Activated CD4-positive, alpha-beta T cell treated with anti-CD3 and anti-CD28 coated beads, Interleukin-2, amount 10 ng/mL, durations not matched to agents 7 days and 5 days (primary cell): ENCODE data around the gene ERICH6B. TPM values are rescaled to one million over a fixed set of nuclear protein-coding genes. Genes with fewer than 3 reads are reported as not detected.
A peak's percentile ranks its signal among the peaks of the same experiment; 100 is the strongest.
"Not testable (repeated sequence)": the region's sequence is repeated elsewhere in the genome, so short reads cannot be mapped to it uniquely, and the experiment has no call there.

Source experiments
- CTCF ChIA-PET: fragments of 350-600 bp; sonication (Branson Sonifier 250); formaldehyde crosslinking; loops from one replicate; lab custom pipeline; 2021; ENCODE audit warnings: antibody characterized with exemption; lab: Charles Lee
- POLR2A ChIA-PET: fragments of 350-600 bp; sonication (Branson Sonifier 250); formaldehyde crosslinking; loops from one replicate; lab custom pipeline; 2021; ENCODE audit warnings: antibody characterized with exemption; lab: Charles Lee
- DNase-seq: peaks from one replicate; pipeline ENCODE4 v3.0.0-alpha.2; 2020
- H3K27ac Mint-ChIP-seq: one replicate; pipeline ENCODE4 v1.8.0; 2021; ENCODE audit warnings: mild to moderate bottlenecking, moderate library complexity, mixed read lengths
- H3K27me3 Mint-ChIP-seq: one replicate; pipeline ENCODE4 v1.8.0; 2021; ENCODE audit warnings: mixed read lengths
- H3K36me3 Mint-ChIP-seq: one replicate; pipeline ENCODE4 v1.8.0; 2021; ENCODE audit warnings: low read depth, mixed read lengths
- H3K4me1 Mint-ChIP-seq: one replicate; pipeline ENCODE4 v1.8.0; 2021; ENCODE audit warnings: mixed read lengths
- H3K4me3 Mint-ChIP-seq: one replicate; pipeline ENCODE4 v1.8.0; 2021; ENCODE audit warnings: mild to moderate bottlenecking, moderate library complexity, mixed read lengths
- H3K9me3 Mint-ChIP-seq: one replicate; pipeline ENCODE4 v1.8.0; 2021; ENCODE audit warnings: mixed read lengths
- total RNA-seq, 2 experiments: library from RNA; stranded (reverse); gene quantifications; one replicate each; pipeline ENCODE4 v1.2.3, GENCODE V29; 2021

Gene ERICH6B
- total RNA-seq: not detected

- Mint-ChIP-seq H3K9me3 (peaks cover 3% of the 10 kb centered on the region), H3K4me3 (no peak within 1 kb of the TSS), H3K27me3 (peaks cover 71% of the 10 kb centered on the region), H3K4me1 (peaks cover 4% of the 10 kb centered on the region), H3K36me3 (no peaks in the 10 kb centered on the region), H3K27ac (no peak within 1 kb of the TSS)
- ChIA-PET POLR2A (no interaction called here), CTCF (no interaction called here)
- peak; percentile 22 for DNase-seq
Observed at GRCh38 chr13:45615501-45616101, at the start of gene ERICH6B. ERICH6B (minus strand) TSS chr13:45615739; CDS start chr13:45597005, 18,734 bp downstream.

GRCh38 chr13:45662903-45663302 lies 47.4 kb upstream of the ERICH6B start:
- H3K4me3 Mint-ChIP-seq, H3K4me1 Mint-ChIP-seq, POLR2A ChIA-PET: not testable (repeated sequence)

GRCh38 chr13:45662162-45662561 lies 46.6 kb upstream of the ERICH6B start:
- DNase-seq: no peak
- ChIA-PET POLR2A (no interaction called here), CTCF (interaction anchor here (1.6 kb wide), 1 partner anchor 33 kb away, joined by 3 read pairs; no protein-coding TSS in a partner anchor)
- H3K27me3 Mint-ChIP-seq: peaks cover under 1% of the 10 kb centered on the region
- H3K27ac Mint-ChIP-seq: no peak overlapping the region
- H3K9me3 Mint-ChIP-seq: peaks cover 7% of the 10 kb centered on the region
- no peak overlapping the region for H3K4me3 Mint-ChIP-seq
- H3K36me3 Mint-ChIP-seq: no peaks in the 10 kb centered on the region
- no peaks in the 10 kb centered on the region for H3K4me1 Mint-ChIP-seq

More at GRCh38 chr13:45662903-45663302, 47.4 kb upstream of the ERICH6B start:
- CTCF ChIA-PET: interaction anchor here (1.6 kb wide), 1 partner anchor 33 kb away, joined by 3 read pairs; no protein-coding TSS in a partner anchor
- DNase-seq, H3K36me3 Mint-ChIP-seq, H3K27ac Mint-ChIP-seq, H3K9me3 Mint-ChIP-seq, H3K27me3 Mint-ChIP-seq: not testable (repeated sequence)

GRCh38 chr13:45660458-45660857 lies 44.9 kb upstream of the ERICH6B start:
- H3K4me3 Mint-ChIP-seq, DNase-seq, H3K27me3 Mint-ChIP-seq, H3K4me1 Mint-ChIP-seq, CTCF ChIA-PET, H3K36me3 Mint-ChIP-seq, H3K27ac Mint-ChIP-seq, POLR2A ChIA-PET: not testable (repeated sequence)
- H3K9me3 Mint-ChIP-seq: peaks cover 11% of the 10 kb centered on the region

GRCh38 chr13:45659536-45659935 lies 44.0 kb upstream of the ERICH6B start:
- H3K36me3 Mint-ChIP-seq: no peaks in the 10 kb centered on the region
- CTCF ChIA-PET: no interaction called here
- H3K4me3 Mint-ChIP-seq: no peak overlapping the region

GRCh38 chr13:45658586-45659235 lies 43.2 kb upstream of the ERICH6B start:
- H3K27ac Mint-ChIP-seq: no peak overlapping the region
- CTCF ChIA-PET: no interaction called here
- POLR2A ChIA-PET: no interaction called here

More at GRCh38 chr13:45659536-45659935, 44.0 kb upstream of the ERICH6B start:
- H3K27ac Mint-ChIP-seq: no peak overlapping the region
- H3K9me3 Mint-ChIP-seq: peaks cover 11% of the 10 kb centered on the region
- no peaks in the 10 kb centered on the region for H3K4me1 Mint-ChIP-seq
- POLR2A ChIA-PET: no interaction called here
- DNase-seq: no peak
- no peaks in the 10 kb centered on the region for H3K27me3 Mint-ChIP-seq

GRCh38 chr13:45654633-45655349 lies 39.3 kb upstream of the ERICH6B start:
- CTCF ChIA-PET: interaction anchor here (0.6 kb wide), 1 partner anchor 415 kb away, joined by 3 read pairs; no protein-coding TSS in a partner anchor
- DNase-seq: no peak
- POLR2A ChIA-PET: no interaction called here
- Mint-ChIP-seq H3K4me3 (no peak overlapping the region), H3K27ac (no peak overlapping the region), H3K36me3 (no peaks in the 10 kb centered on the region), H3K4me1 (no peaks in the 10 kb centered on the region), H3K27me3 (peaks cover 2% of the 10 kb centered on the region), H3K9me3 (peaks cover 3% of the 10 kb centered on the region)

More at GRCh38 chr13:45658586-45659235, 43.2 kb upstream of the ERICH6B start:
- no peaks in the 10 kb centered on the region for H3K4me1 Mint-ChIP-seq
- H3K36me3 Mint-ChIP-seq: no peaks in the 10 kb centered on the region
- DNase-seq: no peak
- peaks cover 11% of the 10 kb centered on the region for H3K9me3 Mint-ChIP-seq
- H3K4me3 Mint-ChIP-seq: no peak overlapping the region
- H3K27me3 Mint-ChIP-seq: no peaks in the 10 kb centered on the region

- peaks cover 14% of the 10 kb centered on the region for H3K9me3 Mint-ChIP-seq
- H3K27ac Mint-ChIP-seq, POLR2A ChIA-PET, H3K27me3 Mint-ChIP-seq, H3K4me1 Mint-ChIP-seq, DNase-seq, H3K4me3 Mint-ChIP-seq, H3K36me3 Mint-ChIP-seq, CTCF ChIA-PET: not testable (repeated sequence)
Observed at GRCh38 chr13:45645263-45645662, 29.7 kb upstream of the ERICH6B start.

- DNase-seq, H3K36me3 Mint-ChIP-seq, H3K4me1 Mint-ChIP-seq, POLR2A ChIA-PET, H3K27ac Mint-ChIP-seq, H3K27me3 Mint-ChIP-seq, H3K4me3 Mint-ChIP-seq: not testable (repeated sequence)
- peaks cover 18% of the 10 kb centered on the region for H3K9me3 Mint-ChIP-seq
- CTCF ChIA-PET: interaction anchor here (1.2 kb wide), 1 partner anchor 15 kb away, joined by 3 read pairs; no protein-coding TSS in a partner anchor
Observed at GRCh38 chr13:45642159-45642558, 26.6 kb upstream of the ERICH6B start.

GRCh38 chr13:45635291-45635690 lies 19.8 kb upstream of the ERICH6B start:
- CTCF ChIA-PET, H3K4me3 Mint-ChIP-seq, H3K9me3 Mint-ChIP-seq, H3K27me3 Mint-ChIP-seq, H3K27ac Mint-ChIP-seq, POLR2A ChIA-PET, DNase-seq, H3K4me1 Mint-ChIP-seq, H3K36me3 Mint-ChIP-seq: not testable (repeated sequence)

- Mint-ChIP-seq H3K4me1 (no peaks in the 10 kb centered on the region), H3K36me3 (no peaks in the 10 kb centered on the region), H3K27me3 (peaks cover 3% of the 10 kb centered on the region), H3K9me3 (no peaks in the 10 kb centered on the region), H3K27ac (no peak overlapping the region), H3K4me3 (no peak overlapping the region)
- ChIA-PET POLR2A (no interaction called here), CTCF (interaction anchor here (1.0 kb wide), 1 partner anchor 18 kb away, joined by 3 read pairs; no protein-coding TSS in a partner anchor)
- DNase-seq: no peak
Observed at GRCh38 chr13:45630791-45631190, 15.3 kb upstream of the ERICH6B start.

GRCh38 chr13:45629940-45630339 lies 14.4 kb upstream of the ERICH6B start:
- CTCF ChIA-PET: interaction anchor here (0.7 to 1.0 kb wide), 3 partner anchors 17 to 204 kb away, joined by 3 read pairs; no protein-coding TSS in a partner anchor

GRCh38 chr13:45628094-45628493 lies 12.6 kb upstream of the ERICH6B start:
- Mint-ChIP-seq H3K27ac (no peak overlapping the region), H3K9me3 (no peaks in the 10 kb centered on the region), H3K27me3 (peaks cover 6% of the 10 kb centered on the region), H3K4me1 (no peaks in the 10 kb centered on the region), H3K36me3 (no peaks in the 10 kb centered on the region), H3K4me3 (no peak overlapping the region)
- POLR2A ChIA-PET: no interaction called here
- no peak for DNase-seq
- CTCF ChIA-PET: no interaction called here

More at GRCh38 chr13:45629940-45630339, 14.4 kb upstream of the ERICH6B start:
- H3K4me3 Mint-ChIP-seq: no peak overlapping the region
- no peak overlapping the region for H3K27ac Mint-ChIP-seq
- H3K27me3 Mint-ChIP-seq: peaks cover 5% of the 10 kb centered on the region
- DNase-seq: no peak
- H3K36me3 Mint-ChIP-seq: no peaks in the 10 kb centered on the region
- no peaks in the 10 kb centered on the region for H3K9me3 Mint-ChIP-seq
- POLR2A ChIA-PET: no interaction called here
- no peaks in the 10 kb centered on the region for H3K4me1 Mint-ChIP-seq
